ENCODE measurements around the gene ATG4B. TPM values are rescaled to one million over a fixed set of nuclear protein-coding genes. Genes with fewer than 3 reads are reported as not detected.

ATG4B gene
- total RNA-seq, 1 donor from 2014 or later: 101 TPM

DNA sequence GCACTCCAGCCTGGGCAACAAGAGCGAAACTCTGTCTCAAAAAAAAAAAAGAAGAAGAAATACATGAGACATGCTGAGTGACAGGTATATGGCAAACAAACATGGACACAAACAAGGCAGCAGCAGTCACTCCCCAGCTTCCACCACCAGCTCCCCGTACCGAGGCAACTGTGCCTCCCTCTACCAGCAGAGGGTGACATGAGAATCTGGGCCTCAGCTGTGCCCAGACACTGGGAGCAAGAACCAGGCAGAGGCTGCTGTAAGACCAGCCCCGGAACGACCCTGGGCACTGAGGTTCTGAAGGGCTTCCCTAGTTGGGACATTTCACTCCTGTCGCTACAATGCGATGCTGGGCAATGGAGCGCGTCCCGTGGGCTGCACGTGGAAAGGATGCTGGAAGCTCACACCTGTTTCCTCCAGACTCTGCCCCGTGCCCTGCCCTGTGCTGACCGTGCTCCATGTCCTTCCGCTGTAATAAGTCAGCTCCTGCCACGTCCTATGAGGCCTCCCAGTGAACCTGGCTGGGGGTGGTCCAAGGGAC is 41.8 kb upstream of the ATG4B start:
- H3K36me3 Mint-ChIP-seq (ENCODE audit: low read depth): peaks cover 52% of the 10 kb centered on the region
- CTCF ChIA-PET: no interaction called here
- ATAC-seq (ENCODE audit: low read depth): no peak

DNA sequence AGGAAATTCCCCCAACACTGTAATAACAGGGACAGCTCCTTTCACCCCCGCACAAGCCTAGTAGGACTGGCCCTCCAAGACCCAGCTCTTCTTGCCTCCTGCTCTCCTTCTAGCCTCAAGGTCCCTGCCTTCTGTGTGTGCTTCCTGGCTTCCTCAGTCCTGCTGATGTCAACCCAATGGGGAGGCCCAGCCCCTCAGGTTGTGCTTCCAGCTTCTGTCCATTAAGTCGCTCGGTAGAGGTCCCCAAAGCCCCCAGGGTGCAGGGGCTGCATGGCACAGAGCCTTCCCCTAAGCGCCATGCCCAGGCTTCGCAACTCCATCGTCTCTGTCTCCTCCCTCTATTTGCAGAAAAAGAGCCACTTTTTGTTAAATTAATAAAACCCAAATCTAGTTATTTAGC is 39.9 kb upstream of the ATG4B start:
- DNase-seq (no peak), ATAC-seq (ENCODE audit: low read depth) (no peak)
- POLR2A ChIA-PET: no interaction called here
- Mint-ChIP-seq H3K27me3 (no peaks in the 10 kb centered on the region), H3K9me3 (no peaks in the 10 kb centered on the region), H3K36me3 (ENCODE audit: low read depth) (peaks cover 64% of the 10 kb centered on the region), H3K4me3 (no peak overlapping the region), H3K4me1 (no peaks in the 10 kb centered on the region), H3K27ac (no peak overlapping the region)
- CTCF ChIA-PET: no interaction called here
- TF ChIP-seq, protein P1, sequence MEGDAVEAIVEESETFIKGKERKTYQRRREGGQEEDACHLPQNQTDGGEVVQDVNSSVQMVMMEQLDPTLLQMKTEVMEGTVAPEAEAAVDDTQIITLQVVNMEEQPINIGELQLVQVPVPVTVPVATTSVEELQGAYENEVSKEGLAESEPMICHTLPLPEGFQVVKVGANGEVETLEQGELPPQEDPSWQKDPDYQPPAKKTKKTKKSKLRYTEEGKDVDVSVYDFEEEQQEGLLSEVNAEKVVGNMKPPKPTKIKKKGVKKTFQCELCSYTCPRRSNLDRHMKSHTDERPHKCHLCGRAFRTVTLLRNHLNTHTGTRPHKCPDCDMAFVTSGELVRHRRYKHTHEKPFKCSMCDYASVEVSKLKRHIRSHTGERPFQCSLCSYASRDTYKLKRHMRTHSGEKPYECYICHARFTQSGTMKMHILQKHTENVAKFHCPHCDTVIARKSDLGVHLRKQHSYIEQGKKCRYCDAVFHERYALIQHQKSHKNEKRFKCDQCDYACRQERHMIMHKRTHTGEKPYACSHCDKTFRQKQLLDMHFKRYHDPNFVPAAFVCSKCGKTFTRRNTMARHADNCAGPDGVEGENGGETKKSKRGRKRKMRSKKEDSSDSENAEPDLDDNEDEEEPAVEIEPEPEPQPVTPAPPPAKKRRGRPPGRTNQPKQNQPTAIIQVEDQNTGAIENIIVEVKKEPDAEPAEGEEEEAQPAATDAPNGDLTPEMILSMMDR (IDR thresholded peaks at IDR 0.05): no peak
- intact Hi-C loops (cut with micrococcal nuclease): no loop called here

More for the DNA sequence above, 41.8 kb upstream of the ATG4B start:
- H3K27ac Mint-ChIP-seq: no peak overlapping the region
- POLR2A ChIA-PET: no interaction called here
- H3K27me3 Mint-ChIP-seq: no peaks in the 10 kb centered on the region
- H3K9me3 Mint-ChIP-seq: no peaks in the 10 kb centered on the region
- H3K4me1 Mint-ChIP-seq: no peaks in the 10 kb centered on the region
- intact Hi-C loops (cut with micrococcal nuclease): no loop called here
- H3K4me3 Mint-ChIP-seq: no peak overlapping the region
- no peak for DNase-seq
- TF ChIP-seq, protein P1 (IDR thresholded peaks at IDR 0.05): no peak

DNA sequence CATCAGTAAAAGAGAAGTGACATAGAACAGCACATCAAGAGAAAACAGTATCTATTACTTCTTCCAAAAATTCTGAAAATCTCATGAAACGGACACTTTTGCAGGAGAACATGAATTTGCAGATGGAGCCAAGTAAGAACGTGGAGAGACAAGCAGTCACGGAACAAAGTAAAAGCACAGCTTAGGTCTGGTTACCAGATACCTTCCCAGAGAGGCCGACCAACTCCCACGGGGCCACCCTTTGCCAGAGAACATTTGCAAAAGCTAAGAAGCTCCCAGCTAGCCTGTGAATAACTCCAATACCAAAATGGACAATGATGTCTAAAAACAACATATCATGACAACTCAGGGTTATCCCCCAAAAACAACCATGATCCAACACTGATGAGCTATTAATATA is 39.4 kb upstream of the ATG4B start:
- H3K9me3 Mint-ChIP-seq: no peaks in the 10 kb centered on the region
- DNase-seq: no peak
- H3K27me3 Mint-ChIP-seq: no peaks in the 10 kb centered on the region
- intact Hi-C loops (cut with micrococcal nuclease): no loop called here
- no peaks in the 10 kb centered on the region for H3K4me1 Mint-ChIP-seq
- no peak overlapping the region for H3K4me3 Mint-ChIP-seq
- CTCF ChIA-PET: interaction anchor here (0.9 kb wide), 1 partner anchor 614 kb away, joined by 3 read pairs; no protein-coding TSS in a partner anchor
- no peak overlapping the region for H3K27ac Mint-ChIP-seq
- TF ChIP-seq, protein P1 (IDR thresholded peaks at IDR 0.05): no peak
- POLR2A ChIA-PET: interaction anchor here (0.6 kb wide), 1 partner anchor 486 kb away, joined by 4 read pairs; no protein-coding TSS in a partner anchor
- H3K36me3 Mint-ChIP-seq (ENCODE audit: low read depth): peaks cover 68% of the 10 kb centered on the region
- ATAC-seq (ENCODE audit: low read depth): no peak

DNA sequence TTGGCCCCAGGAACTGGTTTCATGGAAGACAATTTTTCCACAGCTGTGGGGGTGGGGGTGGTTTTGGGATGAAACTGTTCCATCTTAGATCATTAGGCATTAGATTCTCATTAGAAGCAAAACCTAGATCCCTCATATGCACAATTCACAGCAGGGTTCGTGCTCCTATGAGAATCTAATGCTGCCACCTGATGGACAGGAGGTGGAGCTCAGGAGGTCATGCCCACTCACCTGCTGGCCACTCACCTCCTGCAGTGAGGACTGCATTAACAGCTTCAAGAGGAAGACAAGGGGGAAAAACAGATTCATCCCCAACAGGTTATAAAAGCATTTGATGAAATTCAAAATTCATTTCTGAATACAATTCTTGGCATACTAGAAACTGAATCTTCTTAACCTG is 39.0 kb upstream of the ATG4B start:
- TF ChIP-seq, protein P1 (IDR thresholded peaks at IDR 0.05): no peak
- Mint-ChIP-seq H3K9me3 (no peaks in the 10 kb centered on the region), H3K27ac (no peak overlapping the region), H3K36me3 (ENCODE audit: low read depth) (peaks cover 69% of the 10 kb centered on the region), H3K4me1 (no peaks in the 10 kb centered on the region), H3K27me3 (no peaks in the 10 kb centered on the region), H3K4me3 (no peak overlapping the region)
- ChIA-PET POLR2A (interaction anchor here (0.6 kb wide), 1 partner anchor 486 kb away, joined by 4 read pairs; no protein-coding TSS in a partner anchor), CTCF (interaction anchor here (0.9 kb wide), 1 partner anchor 615 kb away, joined by 3 read pairs; no protein-coding TSS in a partner anchor)
- intact Hi-C loops (cut with micrococcal nuclease): no loop called here
- ATAC-seq (ENCODE audit: low read depth): peak; percentile 37
- no peak for DNase-seq

DNA sequence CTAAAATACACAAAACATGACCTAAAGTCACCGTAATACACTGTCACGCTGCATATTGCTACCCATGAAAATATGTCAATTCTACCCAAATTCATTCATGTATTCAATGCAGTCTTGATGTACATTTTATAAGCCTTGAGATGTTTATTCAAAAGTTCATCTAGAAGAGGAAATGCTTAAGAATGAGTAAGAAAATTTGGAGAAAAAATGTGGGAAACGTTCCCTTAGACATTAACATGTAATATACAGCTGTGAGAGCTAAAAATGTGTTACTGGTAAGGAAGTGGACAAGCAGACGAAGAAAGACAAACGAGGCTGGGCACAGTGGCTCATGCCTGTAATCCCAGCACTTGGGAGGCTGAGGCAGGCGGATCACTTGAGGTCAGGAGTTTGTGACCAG is 37.9 kb upstream of the ATG4B start:
- Mint-ChIP-seq H3K9me3 (no peaks in the 10 kb centered on the region), H3K4me3 (no peak overlapping the region), H3K27me3 (no peaks in the 10 kb centered on the region), H3K4me1 (no peaks in the 10 kb centered on the region), H3K27ac (no peak overlapping the region), H3K36me3 (ENCODE audit: low read depth) (peaks cover 63% of the 10 kb centered on the region)
- CTCF ChIA-PET: no interaction called here
- POLR2A ChIA-PET: interaction anchor here (0.6 kb wide), 1 partner anchor 9 kb away, joined by 6 read pairs; no protein-coding TSS in a partner anchor
- intact Hi-C loops (cut with micrococcal nuclease): no loop called here
- no peak for ATAC-seq (ENCODE audit: low read depth)
- no peak for DNase-seq
- TF ChIP-seq, protein P1 (IDR thresholded peaks at IDR 0.05): no peak
